NCI-H1436 treated with DMSO at 0.1 percent for 48 hours (cell line): ENCODE results near the gene PIK3AP1.
A peak's percentile ranks its signal among the peaks of the same experiment; 100 is the strongest.
"Not testable (repeated sequence)": the region's sequence is repeated elsewhere in the genome, so short reads cannot be mapped to it uniquely, and the experiment has no call there.

ENCODE experiments used
- DNase-seq: peaks from one replicate; lab custom pipeline; 2025; lab: John Stamatoyannopoulos, UW

Gene PIK3AP1

GRCh38 chr10:96720422-96721206 is at the start of gene PIK3AP1:
Gene PIK3AP1, minus strand, starts transcription at chr10:96720514. Its CDS starts 120 bp downstream, at chr10:96720394.
- peak; percentile 10 for DNase-seq

GRCh38 chr10:96768136-96768535 is 47.8 kb upstream of the PIK3AP1 start:
- no peak for DNase-seq

- no peak for DNase-seq
These were observed 47.3 kb upstream of the PIK3AP1 start for GRCh38 chr10:96767611-96768010.

- no peak for DNase-seq
These were observed 45.3 kb upstream of the PIK3AP1 start for GRCh38 chr10:96765406-96766240.

GRCh38 chr10:96764425-96765060 is 44.2 kb upstream of the PIK3AP1 start:
- DNase-seq = no peak

GRCh38 chr10:96758423-96758822 is 38.1 kb upstream of the PIK3AP1 start:
- no peak for DNase-seq

GRCh38 chr10:96756111-96756903 is 36.0 kb upstream of the PIK3AP1 start:
- no peak for DNase-seq

- no peak for DNase-seq
These were observed 33.6 kb upstream of the PIK3AP1 start for GRCh38 chr10:96753956-96754355.

- DNase-seq = no peak
These were observed 32.1 kb upstream of the PIK3AP1 start for GRCh38 chr10:96752375-96752774.

- DNase-seq = not testable (repeated sequence)
These were observed 30.0 kb upstream of the PIK3AP1 start for GRCh38 chr10:96750316-96750715.

GRCh38 chr10:96747734-96748550 is 27.6 kb upstream of the PIK3AP1 start:
- no peak for DNase-seq

GRCh38 chr10:96746503-96746902 is 26.2 kb upstream of the PIK3AP1 start:
- DNase-seq = no peak

GRCh38 chr10:96745950-96746349 is 25.6 kb upstream of the PIK3AP1 start:
- no peak for DNase-seq

- no peak for DNase-seq
These were observed 23.8 kb upstream of the PIK3AP1 start for GRCh38 chr10:96743988-96744585.

- DNase-seq = not testable (repeated sequence)
These were observed 21.2 kb upstream of the PIK3AP1 start for GRCh38 chr10:96741557-96741956.

GRCh38 chr10:96740579-96741281 is 20.4 kb upstream of the PIK3AP1 start:
- no peak for DNase-seq

- no peak for DNase-seq
These were observed 19.8 kb upstream of the PIK3AP1 start for GRCh38 chr10:96740141-96740540.

GRCh38 chr10:96737307-96737902 is 17.1 kb upstream of the PIK3AP1 start:
- not testable (repeated sequence) for DNase-seq

GRCh38 chr10:96724621-96725020 is 4.3 kb upstream of the PIK3AP1 start:
- no peak for DNase-seq
